HFF-Myc (cell line): ENCODE measurements around the gene OBP2B.
"Not testable (repeated sequence)": the region's sequence is repeated elsewhere in the genome, so short reads cannot be mapped to it uniquely, and the experiment has no call there.

ENCODE experiments used
- DNase-seq: peaks from one replicate; pipeline ENCODE4 v3.0.0-alpha.2; 2011; ENCODE audit warnings: low read depth; ENCODE audit errors: extremely low read depth
- H3K4me3 ChIP-seq: replicated peaks from 2 replicates; pipeline ENCODE4 v1.5.1; 2011; ENCODE audit warnings: low read depth, mild to moderate bottlenecking, control low read depth, low read length
- CTCF ChIP-seq: IDR thresholded peaks from 2 replicates; pipeline ENCODE4 v1.5.1; 2012; ENCODE audit warnings: mild to moderate bottlenecking, low read depth, low read length, control low read depth; ENCODE audit errors: missing control alignments

Gene OBP2B

GRCh38 chr9:133180953-133181352 lies 28.1 kb downstream of the OBP2B start:
- no peak overlapping the region for H3K4me3 ChIP-seq
- no peak for DNase-seq
- no peak for TF ChIP-seq CTCF

- H3K4me3 ChIP-seq = no peak overlapping the region
- TF ChIP-seq CTCF = no peak
- no peak for DNase-seq
Measured at GRCh38 chr9:133173056-133173455, 36.0 kb downstream of the OBP2B start.

GRCh38 chr9:133171161-133171961 lies 37.7 kb downstream of the OBP2B start:
- no peak overlapping the region for H3K4me3 ChIP-seq
- TF ChIP-seq CTCF = no peak
- no peak for DNase-seq

GRCh38 chr9:133170716-133171115 lies 38.3 kb downstream of the OBP2B start:
- no peak for DNase-seq
- no peak for TF ChIP-seq CTCF
- H3K4me3 ChIP-seq = no peak overlapping the region

GRCh38 chr9:133169687-133170086 lies 39.4 kb downstream of the OBP2B start:
- not testable (repeated sequence) for H3K4me3 ChIP-seq, DNase-seq

- DNase-seq = no peak
- no peak for TF ChIP-seq CTCF
- no peak overlapping the region for H3K4me3 ChIP-seq
Measured at GRCh38 chr9:133169102-133169501, 39.9 kb downstream of the OBP2B start.

GRCh38 chr9:133168432-133168831 lies 40.6 kb downstream of the OBP2B start:
- TF ChIP-seq CTCF = no peak
- no peak overlapping the region for H3K4me3 ChIP-seq
- no peak for DNase-seq
